OCI-LY1 (cell line): ENCODE results near the gene FAT4.

Source experiments
- EZH2 ChIP-seq: fragments of 200-600 bp; sonication (generic), shearing (Covaris generic); IDR thresholded peaks from 2 replicates; pipeline ENCODE4 v1.8.0; 2017; ENCODE audit warnings: borderline replicate concordance, mixed run types, mild to moderate bottlenecking, antibody characterized with exemption, low read length, moderate library complexity, mixed read lengths
- TF ChIP-seq, protein P1 (sequence below): fragments of 200-600 bp; sonication (generic), shearing (Covaris generic); IDR thresholded peaks from 2 replicates; pipeline ENCODE4 v1.5.1; 2017; ENCODE audit warnings: mild to moderate bottlenecking, antibody characterized with exemption, low read length, moderate library complexity, mixed read lengths

DNA sequence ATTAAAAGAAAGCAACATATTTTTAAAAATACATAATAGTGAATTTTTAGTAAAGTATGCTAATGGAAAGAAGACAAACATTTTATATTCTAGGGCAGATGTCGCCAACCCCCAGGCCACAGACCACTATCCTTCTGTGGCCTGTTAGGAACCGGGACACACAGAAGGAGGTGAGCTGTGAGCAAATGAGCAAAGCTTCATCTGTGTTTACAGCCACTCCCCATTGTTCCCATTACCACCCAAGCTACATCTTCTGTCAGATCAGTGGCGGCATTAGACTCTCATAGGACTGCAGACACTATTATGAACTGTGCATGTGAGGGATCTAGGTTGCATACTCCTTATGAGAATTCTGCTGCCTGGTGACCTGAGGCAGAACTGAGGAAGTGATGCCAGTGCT lies 37.0 kb upstream of the FAT4 start:
- TF ChIP-seq, protein P1, sequence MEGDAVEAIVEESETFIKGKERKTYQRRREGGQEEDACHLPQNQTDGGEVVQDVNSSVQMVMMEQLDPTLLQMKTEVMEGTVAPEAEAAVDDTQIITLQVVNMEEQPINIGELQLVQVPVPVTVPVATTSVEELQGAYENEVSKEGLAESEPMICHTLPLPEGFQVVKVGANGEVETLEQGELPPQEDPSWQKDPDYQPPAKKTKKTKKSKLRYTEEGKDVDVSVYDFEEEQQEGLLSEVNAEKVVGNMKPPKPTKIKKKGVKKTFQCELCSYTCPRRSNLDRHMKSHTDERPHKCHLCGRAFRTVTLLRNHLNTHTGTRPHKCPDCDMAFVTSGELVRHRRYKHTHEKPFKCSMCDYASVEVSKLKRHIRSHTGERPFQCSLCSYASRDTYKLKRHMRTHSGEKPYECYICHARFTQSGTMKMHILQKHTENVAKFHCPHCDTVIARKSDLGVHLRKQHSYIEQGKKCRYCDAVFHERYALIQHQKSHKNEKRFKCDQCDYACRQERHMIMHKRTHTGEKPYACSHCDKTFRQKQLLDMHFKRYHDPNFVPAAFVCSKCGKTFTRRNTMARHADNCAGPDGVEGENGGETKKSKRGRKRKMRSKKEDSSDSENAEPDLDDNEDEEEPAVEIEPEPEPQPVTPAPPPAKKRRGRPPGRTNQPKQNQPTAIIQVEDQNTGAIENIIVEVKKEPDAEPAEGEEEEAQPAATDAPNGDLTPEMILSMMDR, result no peak
- TF ChIP-seq EZH2, result no peak
